Neural progenitor cell (in vitro differentiated cells): Measurements from ENCODE around the gene IDE. TPM values are rescaled to one million over a fixed set of nuclear protein-coding genes. Genes with fewer than 3 reads are reported as not detected.

Experiments used
- DNase-seq: peaks from one replicate; pipeline ENCODE4 v3.0.0-alpha.2; 2016; ENCODE audit warnings: low spot score
- H2AFZ ChIP-seq: fragments of 200-600 bp; sonication (generic); replicated peaks from 2 replicates; pipeline ENCODE4 v1.6.1; 2016; ENCODE audit warnings: antibody characterized with exemption
- H3F3A ChIP-seq: fragments of 200-600 bp; sonication (generic); 2 replicates; pipeline ENCODE4 v1.6.1; 2016; ENCODE audit warnings: antibody characterized with exemption, low read depth
- H3K27ac ChIP-seq: fragments of 200-600 bp; sonication (generic); 2 replicates; pipeline ENCODE4 v1.5.1; 2016; ENCODE audit warnings: mild to moderate bottlenecking
- H3K27me3 ChIP-seq: fragments of 200-600 bp; sonication (generic); 2 replicates; pipeline ENCODE4 v1.6.1; 2016; ENCODE audit warnings: mild to moderate bottlenecking, moderate library complexity
- H3K36me3 ChIP-seq: fragments of 200-600 bp; sonication (generic); 2 replicates; pipeline ENCODE4 v1.5.1; 2016
- H3K4me1 ChIP-seq: fragments of 200-600 bp; sonication (generic); 2 replicates; pipeline ENCODE4 v1.6.1; 2016; ENCODE audit warnings: mixed run types
- H3K4me2 ChIP-seq: fragments of 200-600 bp; sonication (generic); 2 replicates; pipeline ENCODE4 v1.6.1; 2016
- H3K4me3 ChIP-seq: fragments of 200-600 bp; sonication (generic); 2 replicates; pipeline ENCODE4 v1.5.1; 2016
- H3K79me2 ChIP-seq: fragments of 200-600 bp; sonication (generic); 2 replicates; pipeline ENCODE4 v1.6.1; 2016; ENCODE audit warnings: low read depth
- H3K9ac ChIP-seq: fragments of 200-600 bp; sonication (generic); 2 replicates; pipeline ENCODE4 v1.6.1; 2016
- H3K9me3 ChIP-seq: fragments of 200-600 bp; sonication (generic); 2 replicates; pipeline ENCODE4 v1.5.1; 2016; ENCODE audit warnings: low read depth
- H4K20me1 ChIP-seq: fragments of 200-600 bp; sonication (generic); 2 replicates; pipeline ENCODE4 v1.6.1; 2016; ENCODE audit warnings: low read depth
- H3K27ac Mint-ChIP-seq: 3 replicates; pipeline ENCODE4 v1.8.0; 2021; ENCODE audit warnings: mixed read lengths
- H3K27me3 Mint-ChIP-seq: 2 replicates; pipeline ENCODE4 v1.8.0; 2022; ENCODE audit warnings: low read depth, mild to moderate bottlenecking, inconsistent platforms, moderate library complexity, mixed read lengths; ENCODE audit not compliant: insufficient read depth
- H3K36me3 Mint-ChIP-seq: 3 replicates; pipeline ENCODE4 v1.8.0; 2021; ENCODE audit warnings: mixed read lengths
- H3K4me1 Mint-ChIP-seq: 3 replicates; pipeline ENCODE4 v1.8.0; 2021; ENCODE audit warnings: mixed read lengths
- H3K4me3 Mint-ChIP-seq: 3 replicates; pipeline ENCODE4 v1.8.0; 2021; ENCODE audit warnings: mild to moderate bottlenecking, moderate library complexity, mixed read lengths
- H3K9me3 Mint-ChIP-seq: 3 replicates; pipeline ENCODE4 v1.8.0; 2020; ENCODE audit warnings: mixed read lengths
- CTCF ChIP-seq: fragments of 200-600 bp; sonication (generic); IDR thresholded peaks from 2 replicates; pipeline ENCODE4 v1.5.1; 2017; ENCODE audit warnings: antibody characterized with exemption, mild to moderate bottlenecking
- EZH2 ChIP-seq: fragments of 200-600 bp; sonication (generic); IDR thresholded peaks from 2 replicates; pipeline ENCODE4 v1.6.1; 2017; ENCODE audit warnings: antibody characterized with exemption, mild to moderate bottlenecking, moderate library complexity
- EZH2phosphoT487 ChIP-seq: fragments of 200-600 bp; sonication (generic); IDR thresholded peaks from 2 replicates; pipeline ENCODE4 v1.6.1; 2017; ENCODE audit warnings: antibody characterized with exemption
- total RNA-seq: library from RNA; depleted of rRNA; stranded (reverse); fragments of >200 nt; gene quantifications from 2 replicates; pipeline ENCODE4 v1.2.3, GENCODE V29; 2015; ENCODE audit warnings: low replicate concordance

The IDE gene
- total RNA-seq, 1 donor from 2014 or later: 44.8 TPM

- peak; percentile 7 for DNase-seq
- no peak overlapping the region for H3K27ac Mint-ChIP-seq
Observed at GRCh38 chr10:92432596-92432995, 141.3 kb downstream of the IDE start.

GRCh38 chr10:92430103-92430502, 143.8 kb downstream of the IDE start:
- Histone ChIP-seq H3K79me2 (no peaks in the 10 kb centered on the region), H3K27me3 (no peaks in the 10 kb centered on the region), H3K36me3 (no peaks in the 10 kb centered on the region), H3K27ac (no peak overlapping the region), H3F3A (no peaks in the 10 kb centered on the region), H3K9ac (no peak overlapping the region), H2AFZ (no peak overlapping the region), H3K4me1 (no peaks in the 10 kb centered on the region), H3K4me3 (no peak overlapping the region), H3K4me2 (no peak overlapping the region), H4K20me1 (no peaks in the 10 kb centered on the region), H3K9me3 (no peaks in the 10 kb centered on the region)
- H3K27me3 Mint-ChIP-seq: no peaks in the 10 kb centered on the region
- no peaks in the 10 kb centered on the region for H3K9me3 Mint-ChIP-seq
- no peak overlapping the region for H3K4me3 Mint-ChIP-seq
- TF ChIP-seq EZH2 (no peak), EZH2phosphoT487 (no peak), CTCF (no peak)
- H3K36me3 Mint-ChIP-seq: no peaks in the 10 kb centered on the region
- H3K27ac Mint-ChIP-seq: no peak overlapping the region
- no peaks in the 10 kb centered on the region for H3K4me1 Mint-ChIP-seq
- DNase-seq: no peak

More at GRCh38 chr10:92432596-92432995, 141.3 kb downstream of the IDE start:
- Mint-ChIP-seq H3K9me3 (no peaks in the 10 kb centered on the region), H3K27me3 (no peaks in the 10 kb centered on the region), H3K4me1 (no peaks in the 10 kb centered on the region), H3K36me3 (no peaks in the 10 kb centered on the region), H3K4me3 (no peak overlapping the region)
- Histone ChIP-seq H3K4me3 (no peak overlapping the region), H3K9me3 (no peaks in the 10 kb centered on the region), H3K9ac (no peak overlapping the region), H3K27ac (no peak overlapping the region), H3K36me3 (no peaks in the 10 kb centered on the region), H3K27me3 (no peaks in the 10 kb centered on the region), H3K79me2 (no peaks in the 10 kb centered on the region), H3K4me1 (no peaks in the 10 kb centered on the region), H2AFZ (no peak overlapping the region), H4K20me1 (no peaks in the 10 kb centered on the region), H3K4me2 (no peak overlapping the region), H3F3A (no peaks in the 10 kb centered on the region)
- TF ChIP-seq EZH2phosphoT487: no peak
- no peak for TF ChIP-seq EZH2
- TF ChIP-seq CTCF: no peak

GRCh38 chr10:92421550-92421949, 152.3 kb downstream of the IDE start:
- Histone ChIP-seq H3K4me1 (no peaks in the 10 kb centered on the region), H3K4me3 (no peak overlapping the region), H3K79me2 (no peaks in the 10 kb centered on the region), H3K9me3 (no peaks in the 10 kb centered on the region), H3K9ac (no peak overlapping the region), H2AFZ (no peak overlapping the region), H3K27me3 (peaks cover 37% of the 10 kb centered on the region), H3K36me3 (no peaks in the 10 kb centered on the region), H3F3A (no peaks in the 10 kb centered on the region), H3K27ac (no peak overlapping the region), H3K4me2 (no peak overlapping the region), H4K20me1 (no peaks in the 10 kb centered on the region)
- Mint-ChIP-seq H3K9me3 (peaks cover 11% of the 10 kb centered on the region), H3K27ac (no peak overlapping the region), H3K4me3 (no peak overlapping the region), H3K36me3 (no peaks in the 10 kb centered on the region), H3K27me3 (peaks cover 7% of the 10 kb centered on the region), H3K4me1 (no peaks in the 10 kb centered on the region)
- TF ChIP-seq EZH2 (no peak), CTCF (no peak), EZH2phosphoT487 (no peak)
- DNase-seq: no peak
